Measurements from ENCODE around the gene CHST6. TPM values are rescaled to one million over a fixed set of nuclear protein-coding genes. Genes with fewer than 3 reads are reported as not detected.

CHST6 gene
- total RNA-seq, 1 experiment from 2014 or later: 17.9 TPM

GRCh38 chr16:75477680-75478473 lies 17.4 kb downstream of the CHST6 start:
- intact Hi-C loops (cut with micrococcal nuclease): no loop called here
- POLR2A ChIA-PET: no interaction called here
- CTCF ChIA-PET: interaction anchor here (1.0 kb wide), 1 partner anchor 73 kb away, joined by 3 read pairs; no protein-coding TSS in a partner anchor
- BruUV-seq (replicated peaks): no TSS peak
- Histone ChIP-seq H3K9me2 (ENCODE audit: insufficient read depth) (no peaks in the 10 kb centered on the region), H3K27ac (ENCODE audit: low read depth, low read length) (no peak overlapping the region), H3K4me3 (replicated peaks in 1 of 2; ENCODE audit: low read depth in 1 of 2, low read length in 2 of 2) (no peak overlapping the region), H4K20me1 (ENCODE audit: insufficient read depth) (no peaks in the 10 kb centered on the region), H3K9ac (ENCODE audit: low read length) (no peak overlapping the region), H2AFZ (ENCODE audit: low read depth, low read length, poor library complexity, severe bottlenecking) (no peak overlapping the region), H3K79me2 (ENCODE audit: insufficient read depth, low read length) (no peaks in the 10 kb centered on the region), H3K36me3 (ENCODE audit: control insufficient read depth in 1 of 2, insufficient read depth in 2 of 2, low read length in 2 of 2) (no peaks in the 10 kb centered on the region), H3K4me1 (ENCODE audit: control insufficient read depth in 1 of 2, insufficient read depth in 2 of 2, low read length in 2 of 2) (peaks cover 9 to 33% of the 10 kb centered on the region in 2 experiments), H3K4me2 (ENCODE audit: low read length) (no peak overlapping the region), H3K9me3 (ENCODE audit: control insufficient read depth in 1 of 2, insufficient read depth in 1 of 2, low read depth in 1 of 2, low read length in 2 of 2) (no peaks in the 10 kb centered on the region), H3K27me3 (ENCODE audit: insufficient read depth, low read length) (no peaks in the 10 kb centered on the region)
- no peak for TF ChIP-seq SIN3A (IDR thresholded peaks at IDR 0.05; ENCODE audit: low read depth)
- TF ChIP-seq YY1 (IDR thresholded peaks at IDR 0.05; ENCODE audit: extremely low read depth, insufficient replicate concordance, low read depth, low read length): no peak
- TF ChIP-seq TCF7L2 (IDR thresholded peaks at IDR 0.05; ENCODE audit: borderline replicate concordance, extremely low read depth, insufficient read depth, insufficient read length): no peak
- TF ChIP-seq EZH2 (IDR thresholded peaks at IDR 0.05): no peak
- no peak for TF ChIP-seq POLR2A (IDR thresholded peaks at IDR 0.05; ENCODE audit: borderline replicate concordance, extremely low read depth, insufficient read depth, insufficient read length)
- TF ChIP-seq ZFX (IDR thresholded peaks at IDR 0.05): no peak
- TF ChIP-seq ZNF274 (IDR thresholded peaks at IDR 0.05; ENCODE audit: low read depth, low read length): no peak
- TF ChIP-seq, protein P1, sequence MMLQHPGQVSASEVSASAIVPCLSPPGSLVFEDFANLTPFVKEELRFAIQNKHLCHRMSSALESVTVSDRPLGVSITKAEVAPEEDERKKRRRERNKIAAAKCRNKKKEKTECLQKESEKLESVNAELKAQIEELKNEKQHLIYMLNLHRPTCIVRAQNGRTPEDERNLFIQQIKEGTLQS (IDR thresholded peaks at IDR 0.05): no peak
- no peak for TF ChIP-seq RAD21 (IDR thresholded peaks at IDR 0.05; ENCODE audit: low read depth)
- no peak for TF ChIP-seq FOSL1 (IDR thresholded peaks at IDR 0.05; ENCODE audit: low read depth)
- no peak for TF ChIP-seq MAX (IDR thresholded peaks at IDR 0.05)
- no peak for TF ChIP-seq POLR2AphosphoS5 (IDR thresholded peaks at IDR 0.05; ENCODE audit: low read depth, low read length)
- TF ChIP-seq, protein P2, sequence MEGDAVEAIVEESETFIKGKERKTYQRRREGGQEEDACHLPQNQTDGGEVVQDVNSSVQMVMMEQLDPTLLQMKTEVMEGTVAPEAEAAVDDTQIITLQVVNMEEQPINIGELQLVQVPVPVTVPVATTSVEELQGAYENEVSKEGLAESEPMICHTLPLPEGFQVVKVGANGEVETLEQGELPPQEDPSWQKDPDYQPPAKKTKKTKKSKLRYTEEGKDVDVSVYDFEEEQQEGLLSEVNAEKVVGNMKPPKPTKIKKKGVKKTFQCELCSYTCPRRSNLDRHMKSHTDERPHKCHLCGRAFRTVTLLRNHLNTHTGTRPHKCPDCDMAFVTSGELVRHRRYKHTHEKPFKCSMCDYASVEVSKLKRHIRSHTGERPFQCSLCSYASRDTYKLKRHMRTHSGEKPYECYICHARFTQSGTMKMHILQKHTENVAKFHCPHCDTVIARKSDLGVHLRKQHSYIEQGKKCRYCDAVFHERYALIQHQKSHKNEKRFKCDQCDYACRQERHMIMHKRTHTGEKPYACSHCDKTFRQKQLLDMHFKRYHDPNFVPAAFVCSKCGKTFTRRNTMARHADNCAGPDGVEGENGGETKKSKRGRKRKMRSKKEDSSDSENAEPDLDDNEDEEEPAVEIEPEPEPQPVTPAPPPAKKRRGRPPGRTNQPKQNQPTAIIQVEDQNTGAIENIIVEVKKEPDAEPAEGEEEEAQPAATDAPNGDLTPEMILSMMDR (IDR thresholded peaks at IDR 0.05 in 2 of 3, conservative IDR thresholded peaks at IDR 0.05 in 1 of 3; ENCODE audit: borderline replicate concordance in 1 of 3, insufficient read depth in 1 of 3, low read depth in 2 of 3, low read length in 2 of 3): no peak
- no peak for TF ChIP-seq EGR1 (IDR thresholded peaks at IDR 0.05; ENCODE audit: low read depth)
- no peak for TF ChIP-seq EZH2phosphoT487 (IDR thresholded peaks at IDR 0.05; ENCODE audit: borderline replicate concordance)
- RAD21 ChIA-PET (ENCODE audit: low non-redundant PET in 1 of 2, low total read pairs in 2 of 2, uncharacterized antibody in 2 of 2, unreplicated experiment in 2 of 2): no interaction called here
- ATAC-seq: no peak
- DNase-seq (ENCODE audit: low read depth, low spot score): no peak
